ENCODE results near the gene THEMIS. TPM values are rescaled to one million over a fixed set of nuclear protein-coding genes. Genes with fewer than 3 reads are reported as not detected.

THEMIS gene
- total and polyA plus RNA-seq, 2 experiments from 2014 or later: not detected

DNA sequence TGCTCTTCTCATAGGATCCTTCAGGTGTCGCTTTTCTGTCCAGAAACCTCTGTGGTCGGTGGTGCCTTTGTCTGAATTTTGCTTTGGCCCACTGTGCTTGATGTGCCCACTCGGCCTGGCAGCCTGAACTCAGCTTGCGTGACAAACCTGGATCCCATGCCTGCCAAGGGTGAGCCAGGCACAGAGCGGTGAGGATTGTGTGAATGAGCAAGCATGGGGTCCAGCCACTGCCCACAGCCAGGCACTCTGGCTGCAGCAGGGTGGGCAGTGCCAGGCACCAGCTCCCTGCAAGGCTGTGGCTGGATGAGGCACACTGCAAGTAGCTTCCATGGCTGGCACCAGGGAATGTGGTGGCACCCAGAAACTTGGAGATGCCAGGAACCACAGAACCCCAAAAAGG lies 110.3 kb downstream of the THEMIS start:
- H3K9me2 ChIP-seq (ENCODE audit: insufficient read depth): no peaks in the 10 kb centered on the region
- no peaks in the 10 kb centered on the region for H3K4me1 ChIP-seq (ENCODE audit: insufficient read depth)
- Mint-ChIP-seq H3K36me3 (ENCODE audit: low read depth) (no peaks in the 10 kb centered on the region), H3K27me3 (ENCODE audit: insufficient read depth, low read depth, poor library complexity) (no peaks in the 10 kb centered on the region), H3K9me3 (no peaks in the 10 kb centered on the region), H3K4me1 (no peaks in the 10 kb centered on the region), H3K4me3 (no peak overlapping the region), H3K27ac (no peak overlapping the region)
- H3F3A ChIP-seq (replicated peaks; ENCODE audit: low read depth): no peaks in the 10 kb centered on the region
- H3K27ac ChIP-seq (ENCODE audit: low read depth): no peak overlapping the region
- no peaks in the 10 kb centered on the region for H3K27me3 ChIP-seq (ENCODE audit: insufficient read depth)
- no peaks in the 10 kb centered on the region for H3K36me3 ChIP-seq (ENCODE audit: insufficient read depth)
- H3K4me2 ChIP-seq: no peak overlapping the region
- no peaks in the 10 kb centered on the region for H4K20me1 ChIP-seq (replicated peaks; ENCODE audit: insufficient read depth)
- ATAC-seq (no peak), DNase-seq (ENCODE audit: low spot score) (no peak)
- TF ChIP-seq, protein P1, sequence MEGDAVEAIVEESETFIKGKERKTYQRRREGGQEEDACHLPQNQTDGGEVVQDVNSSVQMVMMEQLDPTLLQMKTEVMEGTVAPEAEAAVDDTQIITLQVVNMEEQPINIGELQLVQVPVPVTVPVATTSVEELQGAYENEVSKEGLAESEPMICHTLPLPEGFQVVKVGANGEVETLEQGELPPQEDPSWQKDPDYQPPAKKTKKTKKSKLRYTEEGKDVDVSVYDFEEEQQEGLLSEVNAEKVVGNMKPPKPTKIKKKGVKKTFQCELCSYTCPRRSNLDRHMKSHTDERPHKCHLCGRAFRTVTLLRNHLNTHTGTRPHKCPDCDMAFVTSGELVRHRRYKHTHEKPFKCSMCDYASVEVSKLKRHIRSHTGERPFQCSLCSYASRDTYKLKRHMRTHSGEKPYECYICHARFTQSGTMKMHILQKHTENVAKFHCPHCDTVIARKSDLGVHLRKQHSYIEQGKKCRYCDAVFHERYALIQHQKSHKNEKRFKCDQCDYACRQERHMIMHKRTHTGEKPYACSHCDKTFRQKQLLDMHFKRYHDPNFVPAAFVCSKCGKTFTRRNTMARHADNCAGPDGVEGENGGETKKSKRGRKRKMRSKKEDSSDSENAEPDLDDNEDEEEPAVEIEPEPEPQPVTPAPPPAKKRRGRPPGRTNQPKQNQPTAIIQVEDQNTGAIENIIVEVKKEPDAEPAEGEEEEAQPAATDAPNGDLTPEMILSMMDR (conservative IDR thresholded peaks at IDR 0.05; ENCODE audit: low read depth in 2 of 2): peak in 1 of 2 experiments; percentile 8; a peak in 1 of 4 replicates
- TF ChIP-seq ZNF331 (CRISPR knock-in tag; IDR thresholded peaks at IDR 0.05; ENCODE audit: low read depth): no peak
- no peak overlapping the region for H3K4me3 ChIP-seq
- no peaks in the 10 kb centered on the region for H3K79me2 ChIP-seq (replicated peaks; ENCODE audit: insufficient read depth)
- H2AFZ ChIP-seq: no peak overlapping the region

DNA sequence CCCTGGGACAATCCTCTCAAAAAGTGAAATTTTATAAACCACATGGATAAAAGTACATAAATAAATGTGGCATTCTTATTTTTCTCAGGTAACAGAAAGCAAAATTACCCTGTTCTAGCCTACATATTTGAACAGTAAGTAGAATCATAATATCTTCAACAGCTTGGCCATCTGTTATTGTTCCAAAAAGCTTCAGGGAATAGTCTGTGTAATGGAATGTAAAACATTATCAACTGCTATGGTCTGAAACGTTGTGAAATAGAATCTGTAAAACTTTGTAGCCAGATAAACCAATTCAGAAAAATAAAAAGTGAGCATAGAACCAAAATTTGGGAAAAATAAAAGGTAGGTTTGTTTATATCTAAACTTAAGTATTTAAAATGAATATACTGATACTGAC lies 114.7 kb downstream of the THEMIS start:
- H3K9me3 Mint-ChIP-seq: no peaks in the 10 kb centered on the region
- H3K36me3 ChIP-seq (ENCODE audit: insufficient read depth): no peaks in the 10 kb centered on the region
- H3K27me3 ChIP-seq (ENCODE audit: insufficient read depth): no peaks in the 10 kb centered on the region
- H3K4me3 ChIP-seq: no peak overlapping the region
- H3K36me3 Mint-ChIP-seq (ENCODE audit: low read depth): no peaks in the 10 kb centered on the region
- H2AFZ ChIP-seq: no peak overlapping the region
- H3K27ac ChIP-seq (ENCODE audit: low read depth): no peak overlapping the region
- no peak overlapping the region for H3K27ac Mint-ChIP-seq
- H3K27me3 Mint-ChIP-seq (ENCODE audit: insufficient read depth, low read depth, poor library complexity): no peaks in the 10 kb centered on the region
- ATAC-seq (no peak), DNase-seq (ENCODE audit: low spot score) (no peak)
- H3K79me2 ChIP-seq (replicated peaks; ENCODE audit: insufficient read depth): no peaks in the 10 kb centered on the region
- H3K4me1 ChIP-seq (ENCODE audit: insufficient read depth): no peaks in the 10 kb centered on the region
- no peaks in the 10 kb centered on the region for H4K20me1 ChIP-seq (replicated peaks; ENCODE audit: insufficient read depth)
- no peaks in the 10 kb centered on the region for H3K4me1 Mint-ChIP-seq
- no peak overlapping the region for H3K4me2 ChIP-seq
- 0 out of 2 replicates have a peak, but pooled peaks cover 4% of the 10 kb centered on the region for H3K9me2 ChIP-seq (ENCODE audit: insufficient read depth)
- H3K4me3 Mint-ChIP-seq: no peak overlapping the region
- no peaks in the 10 kb centered on the region for H3F3A ChIP-seq (replicated peaks; ENCODE audit: low read depth)
- no peak for TF ChIP-seq NANOG (IDR thresholded peaks at IDR 0.05; ENCODE audit: borderline replicate concordance)
- TF ChIP-seq, protein P2, sequence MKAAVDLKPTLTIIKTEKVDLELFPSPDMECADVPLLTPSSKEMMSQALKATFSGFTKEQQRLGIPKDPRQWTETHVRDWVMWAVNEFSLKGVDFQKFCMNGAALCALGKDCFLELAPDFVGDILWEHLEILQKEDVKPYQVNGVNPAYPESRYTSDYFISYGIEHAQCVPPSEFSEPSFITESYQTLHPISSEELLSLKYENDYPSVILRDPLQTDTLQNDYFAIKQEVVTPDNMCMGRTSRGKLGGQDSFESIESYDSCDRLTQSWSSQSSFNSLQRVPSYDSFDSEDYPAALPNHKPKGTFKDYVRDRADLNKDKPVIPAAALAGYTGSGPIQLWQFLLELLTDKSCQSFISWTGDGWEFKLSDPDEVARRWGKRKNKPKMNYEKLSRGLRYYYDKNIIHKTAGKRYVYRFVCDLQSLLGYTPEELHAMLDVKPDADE (IDR thresholded peaks at IDR 0.05): no peak
- TF ChIP-seq, protein P1 (conservative IDR thresholded peaks at IDR 0.05; ENCODE audit: low read depth in 2 of 2): no peak
- TF ChIP-seq JUNB (IDR thresholded peaks at IDR 0.05; ENCODE audit: unreplicated experiment): no peak
- no peak for TF ChIP-seq CREB1 (CRISPR knock-in tag; IDR thresholded peaks at IDR 0.05; ENCODE audit: low read depth)
- no peak for TF ChIP-seq ZNF331 (CRISPR knock-in tag; IDR thresholded peaks at IDR 0.05; ENCODE audit: low read depth)
- TF ChIP-seq, protein P3, sequence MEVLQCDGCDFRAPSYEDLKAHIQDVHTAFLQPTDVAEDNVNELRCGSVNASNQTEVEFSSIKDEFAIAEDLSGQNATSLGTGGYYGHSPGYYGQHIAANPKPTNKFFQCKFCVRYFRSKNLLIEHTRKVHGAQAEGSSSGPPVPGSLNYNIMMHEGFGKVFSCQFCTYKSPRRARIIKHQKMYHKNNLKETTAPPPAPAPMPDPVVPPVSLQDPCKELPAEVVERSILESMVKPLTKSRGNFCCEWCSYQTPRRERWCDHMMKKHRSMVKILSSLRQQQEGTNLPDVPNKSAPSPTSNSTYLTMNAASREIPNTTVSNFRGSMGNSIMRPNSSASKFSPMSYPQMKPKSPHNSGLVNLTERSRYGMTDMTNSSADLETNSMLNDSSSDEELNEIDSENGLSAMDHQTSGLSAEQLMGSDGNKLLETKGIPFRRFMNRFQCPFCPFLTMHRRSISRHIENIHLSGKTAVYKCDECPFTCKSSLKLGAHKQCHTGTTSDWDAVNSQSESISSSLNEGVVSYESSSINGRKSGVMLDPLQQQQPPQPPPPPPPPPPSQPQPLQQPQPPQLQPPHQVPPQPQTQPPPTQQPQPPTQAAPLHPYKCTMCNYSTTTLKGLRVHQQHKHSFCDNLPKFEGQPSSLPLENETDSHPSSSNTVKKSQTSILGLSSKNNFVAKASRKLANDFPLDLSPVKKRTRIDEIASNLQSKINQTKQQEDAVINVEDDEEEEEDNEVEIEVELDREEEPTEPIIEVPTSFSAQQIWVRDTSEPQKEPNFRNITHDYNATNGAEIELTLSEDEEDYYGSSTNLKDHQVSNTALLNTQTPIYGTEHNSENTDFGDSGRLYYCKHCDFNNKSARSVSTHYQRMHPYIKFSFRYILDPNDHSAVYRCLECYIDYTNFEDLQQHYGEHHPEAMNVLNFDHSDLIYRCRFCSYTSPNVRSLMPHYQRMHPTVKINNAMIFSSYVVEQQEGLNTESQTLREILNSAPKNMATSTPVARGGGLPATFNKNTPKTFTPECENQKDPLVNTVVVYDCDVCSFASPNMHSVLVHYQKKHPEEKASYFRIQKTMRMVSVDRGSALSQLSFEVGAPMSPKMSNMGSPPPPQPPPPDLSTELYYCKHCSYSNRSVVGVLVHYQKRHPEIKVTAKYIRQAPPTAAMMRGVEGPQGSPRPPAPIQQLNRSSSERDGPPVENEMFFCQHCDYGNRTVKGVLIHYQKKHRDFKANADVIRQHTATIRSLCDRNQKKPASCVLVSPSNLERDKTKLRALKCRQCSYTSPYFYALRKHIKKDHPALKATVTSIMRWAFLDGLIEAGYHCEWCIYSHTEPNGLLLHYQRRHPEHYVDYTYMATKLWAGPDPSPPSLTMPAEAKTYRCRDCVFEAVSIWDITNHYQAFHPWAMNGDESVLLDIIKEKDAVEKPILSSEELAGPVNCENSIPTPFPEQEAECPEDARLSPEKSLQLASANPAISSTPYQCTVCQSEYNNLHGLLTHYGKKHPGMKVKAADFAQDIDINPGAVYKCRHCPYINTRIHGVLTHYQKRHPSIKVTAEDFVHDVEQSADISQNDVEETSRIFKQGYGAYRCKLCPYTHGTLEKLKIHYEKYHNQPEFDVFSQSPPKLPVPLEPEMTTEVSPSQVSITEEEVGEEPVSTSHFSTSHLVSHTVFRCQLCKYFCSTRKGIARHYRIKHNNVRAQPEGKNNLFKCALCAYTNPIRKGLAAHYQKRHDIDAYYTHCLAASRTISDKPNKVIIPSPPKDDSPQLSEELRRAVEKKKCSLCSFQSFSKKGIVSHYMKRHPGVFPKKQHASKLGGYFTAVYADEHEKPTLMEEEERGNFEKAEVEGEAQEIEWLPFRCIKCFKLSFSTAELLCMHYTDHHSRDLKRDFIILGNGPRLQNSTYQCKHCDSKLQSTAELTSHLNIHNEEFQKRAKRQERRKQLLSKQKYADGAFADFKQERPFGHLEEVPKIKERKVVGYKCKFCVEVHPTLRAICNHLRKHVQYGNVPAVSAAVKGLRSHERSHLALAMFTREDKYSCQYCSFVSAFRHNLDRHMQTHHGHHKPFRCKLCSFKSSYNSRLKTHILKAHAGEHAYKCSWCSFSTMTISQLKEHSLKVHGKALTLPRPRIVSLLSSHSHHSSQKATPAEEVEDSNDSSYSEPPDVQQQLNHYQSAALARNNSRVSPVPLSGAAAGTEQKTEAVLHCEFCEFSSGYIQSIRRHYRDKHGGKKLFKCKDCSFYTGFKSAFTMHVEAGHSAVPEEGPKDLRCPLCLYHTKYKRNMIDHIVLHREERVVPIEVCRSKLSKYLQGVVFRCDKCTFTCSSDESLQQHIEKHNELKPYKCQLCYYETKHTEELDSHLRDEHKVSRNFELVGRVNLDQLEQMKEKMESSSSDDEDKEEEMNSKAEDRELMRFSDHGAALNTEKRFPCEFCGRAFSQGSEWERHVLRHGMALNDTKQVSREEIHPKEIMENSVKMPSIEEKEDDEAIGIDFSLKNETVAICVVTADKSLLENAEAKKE (CRISPR knock-in tag; IDR thresholded peaks at IDR 0.05): no peak
- TF ChIP-seq EZH2 (IDR thresholded peaks at IDR 0.05; ENCODE audit: low read depth, unreplicated experiment): no peak
- no peak for TF ChIP-seq ZNF114 (CRISPR knock-in tag; IDR thresholded peaks at IDR 0.05)
